CD14-positive monocyte (primary cell): ENCODE data around the gene SLC25A44. TPM values are rescaled to one million over a fixed set of nuclear protein-coding genes. Genes with fewer than 3 reads are reported as not detected.

ENCODE experiments used
- DNase-seq, 3 donors: peaks; one replicate each; pipeline ENCODE4 v3.0.0-alpha.2; 2011 to 2022
- H2AFZ ChIP-seq: 2 replicates; pipeline ENCODE4 v1.6.0; 2012; ENCODE audit warnings: mild to moderate bottlenecking, low read depth, low read length, inconsistent platforms; ENCODE audit not compliant: insufficient read depth, poor library complexity, severe bottlenecking
- H3K27ac ChIP-seq, 2 donors: 1 replicate in 1 of 2; 2 replicates in 1 of 2; pipeline ENCODE4 v1.5.1; 2012 to 2013; ENCODE audit warnings: low read length in 2 of 2, control low read depth in 1 of 2, inconsistent platforms in 1 of 2, low read depth in 1 of 2, mild to moderate bottlenecking in 1 of 2
- H3K27me3 ChIP-seq, 2 donors: one replicate each; pipeline versions ENCODE4 v1.6.0 to v1.6.1; 2011 to 2013; ENCODE audit warnings: low read length in 2 of 2; ENCODE audit not compliant: control insufficient read depth in 2 of 2, insufficient read depth in 2 of 2
- H3K36me3 ChIP-seq, 2 donors: replicated peaks in 1 of 2; 1 replicate in 1 of 2; 2 replicates in 1 of 2; pipeline versions ENCODE4 v1.5.1 to v1.6.1; 2012 to 2013; ENCODE audit warnings: low read length in 2 of 2, control low read depth in 1 of 2, inconsistent platforms in 1 of 2, mild to moderate bottlenecking in 1 of 2; ENCODE audit not compliant: insufficient read depth in 2 of 2, control insufficient read depth in 1 of 2
- H3K4me1 ChIP-seq, 2 donors: 1 replicate in 1 of 2; 2 replicates in 1 of 2; pipeline versions ENCODE4 v1.5.1 to v1.6.1; 2012 to 2013; ENCODE audit warnings: low read length in 2 of 2, control low read depth in 1 of 2, inconsistent platforms in 1 of 2, mild to moderate bottlenecking in 1 of 2, moderate library complexity in 1 of 2; ENCODE audit not compliant: insufficient read depth in 2 of 2, control insufficient read depth in 1 of 2
- H3K4me2 ChIP-seq: replicated peaks from 2 replicates; pipeline ENCODE3; 2012; ENCODE audit warnings: low read length, moderate library complexity, mild to moderate bottlenecking; ENCODE audit not compliant: poor library complexity, severe bottlenecking; ENCODE audit errors: extremely low read depth
- H3K4me3 ChIP-seq, 3 experiments: fragments of 200-600 bp in 1 of 3; sonication (generic) in 1 of 3; replicated peaks in 1 of 3; 1 replicate in 2 of 3; 2 replicates in 1 of 3; pipeline ENCODE4 v1.5.1; 2011 to 2013; ENCODE audit warnings: low read length in 3 of 3, mild to moderate bottlenecking in 3 of 3, control low read depth in 2 of 3, low read depth in 2 of 3, inconsistent platforms in 1 of 3, moderate library complexity in 1 of 3
- H3K79me2 ChIP-seq: 2 replicates; pipeline ENCODE4 v1.6.0; 2012; ENCODE audit warnings: mild to moderate bottlenecking, control low read depth, inconsistent platforms, low read length, moderate library complexity; ENCODE audit not compliant: insufficient read depth
- H3K9ac ChIP-seq: 2 replicates; pipeline ENCODE4 v1.6.0; 2017; ENCODE audit warnings: low read length, mild to moderate bottlenecking; ENCODE audit not compliant: insufficient read depth, poor library complexity, severe bottlenecking
- H3K9me3 ChIP-seq, 2 donors: replicated peaks in 1 of 2; 1 replicate in 1 of 2; 2 replicates in 1 of 2; pipeline versions ENCODE4 v1.5.1 to v1.6.1; 2012 to 2013; ENCODE audit warnings: low read length in 2 of 2, control low read depth in 1 of 2; ENCODE audit not compliant: control insufficient read depth in 1 of 2, insufficient read depth in 1 of 2
- H4K20me1 ChIP-seq: 2 replicates; pipeline ENCODE4 v1.6.0; 2012; ENCODE audit warnings: mild to moderate bottlenecking, low read length, control low read depth, moderate library complexity; ENCODE audit not compliant: insufficient read depth
- H3K27ac Mint-ChIP-seq, 7 donors: one replicate each; pipeline ENCODE4 v1.8.0; 2020; ENCODE audit warnings: mild to moderate bottlenecking in 7 of 7, mixed read lengths in 7 of 7, moderate library complexity in 6 of 7, inconsistent platforms in 2 of 7
- H3K27me3 Mint-ChIP-seq, 3 donors: one replicate each; pipeline ENCODE4 v1.8.0; 2021 to 2022; ENCODE audit warnings: low read depth in 3 of 3, mild to moderate bottlenecking in 3 of 3, mixed read lengths in 3 of 3, moderate library complexity in 3 of 3, inconsistent platforms in 1 of 3
- H3K36me3 Mint-ChIP-seq, 2 donors: one replicate each; pipeline ENCODE4 v1.8.0; 2020; ENCODE audit warnings: mixed read lengths in 2 of 2, inconsistent platforms in 1 of 2, mild to moderate bottlenecking in 1 of 2
- H3K4me1 Mint-ChIP-seq: one replicate; pipeline ENCODE4 v1.8.0; 2020; ENCODE audit warnings: mild to moderate bottlenecking, mixed read lengths
- H3K4me3 Mint-ChIP-seq, 2 donors: one replicate each; pipeline ENCODE4 v1.8.0; 2020; ENCODE audit warnings: mild to moderate bottlenecking in 2 of 2, mixed read lengths in 2 of 2, moderate library complexity in 1 of 2
- H3K9me3 Mint-ChIP-seq, 7 donors: one replicate each; pipeline ENCODE4 v1.8.0; 2020 to 2022; ENCODE audit warnings: mixed read lengths in 7 of 7, mild to moderate bottlenecking in 6 of 7, moderate library complexity in 6 of 7, inconsistent platforms in 2 of 7
- WGBS: methylation state at CpG from one replicate; pipeline ENCODE4 v1.1.5; 2013; ENCODE audit warnings: missing lambda C conversion rate; ENCODE audit not compliant: insufficient coverage; 5-methylcytosine and 5-hydroxymethylcytosine counted together
- intact Hi-C, 2 donors: fragments of 100-400 bp; cut with micrococcal nuclease; formaldehyde crosslinking; loops; one replicate each; pipeline versions ENCODE4 v1.15.0 to v1.15.1; 2023
- polyA plus RNA-seq, 3 donors: library from polyadenylated mRNA; depleted of rRNA in 1 of 3; unstranded in 2 of 3; stranded (reverse) in 1 of 3; fragments of 300-500 nt in 2 of 3; fragments of >200 nt in 1 of 3; fragmentation: Illumina TruSeq in 2 of 3; gene quantifications; 1 replicate in 2 of 3; 2 replicates in 1 of 3; pipeline ENCODE4 v1.2.3, GENCODE V29; 2012 to 2021
- TF ChIP-seq, protein P1 (sequence below): fragments of 200-600 bp; IDR thresholded peaks from one replicate; pipeline ENCODE4 v1.8.0; 2022; ENCODE audit warnings: antibody characterized with exemption, mild to moderate bottlenecking

The SLC25A44 gene
- polyA plus RNA-seq, 3 donors, result 17.1 to 28.8 (median 24.1) TPM

DNA sequence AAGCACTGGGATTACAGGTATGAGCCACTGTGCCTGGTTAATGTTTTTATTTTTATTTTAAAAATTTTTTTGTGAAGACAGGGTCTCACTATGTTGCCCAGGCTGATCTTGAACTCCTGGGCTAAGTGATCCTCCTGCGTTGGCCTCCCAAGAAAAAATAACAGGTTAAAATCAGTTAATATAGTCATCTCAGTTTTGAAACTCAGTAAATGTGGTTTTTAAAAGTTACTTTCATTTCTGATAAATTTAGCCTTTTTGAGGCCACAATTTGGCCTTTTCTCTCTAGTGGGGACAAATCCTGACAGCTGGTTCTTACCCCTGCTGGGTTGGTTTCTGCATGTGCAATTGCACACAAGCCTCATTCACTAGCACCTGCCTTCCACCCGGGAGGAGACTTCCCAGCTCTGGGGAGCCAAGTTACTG lies 32.2 kb downstream of the SLC25A44 start:
- H3K4me3 Mint-ChIP-seq, result no peak overlapping the region
- Histone ChIP-seq H3K9ac (no peak overlapping the region), H3K4me2 (no peak overlapping the region), H2AFZ (no peak overlapping the region), H3K36me3 (peaks cover 45 to 68% of the 10 kb centered on the region in 2 donors), H3K27me3 (no peaks in the 10 kb centered on the region), H4K20me1 (no peaks in the 10 kb centered on the region), H3K4me3 (no peak overlapping the region), H3K9me3 (no peaks in the 10 kb centered on the region), H3K27ac (no peak overlapping the region), H3K79me2 (peaks cover 2% of the 10 kb centered on the region), H3K4me1 (no peaks in the 10 kb centered on the region)
- H3K4me1 Mint-ChIP-seq, result peaks cover 4% of the 10 kb centered on the region
- TF ChIP-seq, protein P1, sequence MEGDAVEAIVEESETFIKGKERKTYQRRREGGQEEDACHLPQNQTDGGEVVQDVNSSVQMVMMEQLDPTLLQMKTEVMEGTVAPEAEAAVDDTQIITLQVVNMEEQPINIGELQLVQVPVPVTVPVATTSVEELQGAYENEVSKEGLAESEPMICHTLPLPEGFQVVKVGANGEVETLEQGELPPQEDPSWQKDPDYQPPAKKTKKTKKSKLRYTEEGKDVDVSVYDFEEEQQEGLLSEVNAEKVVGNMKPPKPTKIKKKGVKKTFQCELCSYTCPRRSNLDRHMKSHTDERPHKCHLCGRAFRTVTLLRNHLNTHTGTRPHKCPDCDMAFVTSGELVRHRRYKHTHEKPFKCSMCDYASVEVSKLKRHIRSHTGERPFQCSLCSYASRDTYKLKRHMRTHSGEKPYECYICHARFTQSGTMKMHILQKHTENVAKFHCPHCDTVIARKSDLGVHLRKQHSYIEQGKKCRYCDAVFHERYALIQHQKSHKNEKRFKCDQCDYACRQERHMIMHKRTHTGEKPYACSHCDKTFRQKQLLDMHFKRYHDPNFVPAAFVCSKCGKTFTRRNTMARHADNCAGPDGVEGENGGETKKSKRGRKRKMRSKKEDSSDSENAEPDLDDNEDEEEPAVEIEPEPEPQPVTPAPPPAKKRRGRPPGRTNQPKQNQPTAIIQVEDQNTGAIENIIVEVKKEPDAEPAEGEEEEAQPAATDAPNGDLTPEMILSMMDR, result no peak
- no peak overlapping the region for H3K27ac Mint-ChIP-seq
- H3K9me3 Mint-ChIP-seq, result peaks cover 0 to 1% (median 0%) of the 10 kb centered on the region in 7 donors
- WGBS, result no CpG with 5 or more reads among the region's 2 CpGs
- H3K36me3 Mint-ChIP-seq, result peaks cover 60 to 70% of the 10 kb centered on the region in 2 donors
- H3K27me3 Mint-ChIP-seq, result no peaks in the 10 kb centered on the region
- intact Hi-C loops, result loop anchor here (2.0 to 5.0 kb wide), 3 partner anchors 79 to 135 kb away; no protein-coding TSS in a partner anchor
- no peak for DNase-seq

DNA sequence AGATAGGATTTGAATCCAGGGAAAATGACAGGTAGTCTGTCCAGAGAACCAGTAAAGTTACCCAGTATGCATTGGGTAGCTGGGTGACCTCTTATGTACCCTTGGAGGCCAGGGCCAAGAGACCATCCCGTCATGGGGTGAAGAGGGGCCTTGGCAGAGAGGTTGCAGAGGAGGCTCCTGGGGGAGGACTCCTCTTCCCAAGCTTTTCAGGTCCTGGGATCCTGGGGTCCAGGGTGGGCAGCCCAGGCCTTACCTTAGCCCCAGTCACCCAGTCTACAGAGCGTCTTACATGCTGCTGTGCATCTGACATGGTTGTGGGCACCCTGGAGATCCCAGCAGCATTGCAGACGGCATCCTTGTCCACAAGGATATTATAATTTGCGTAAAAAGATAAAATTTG lies 32.9 kb downstream of the SLC25A44 start:
- intact Hi-C loops, result loop anchor here (2.0 to 5.0 kb wide), 3 partner anchors 79 to 136 kb away; no protein-coding TSS in a partner anchor
- H3K4me2 ChIP-seq, result no peak overlapping the region
- no peak overlapping the region for H3K9ac ChIP-seq

More for the DNA sequence above, 32.9 kb downstream of the SLC25A44 start:
- Histone ChIP-seq H4K20me1 (no peaks in the 10 kb centered on the region), H3K36me3 (peaks cover 39 to 67% of the 10 kb centered on the region in 2 donors), H3K9me3 (no peaks in the 10 kb centered on the region), H3K4me1 (no peaks in the 10 kb centered on the region), H3K27me3 (no peaks in the 10 kb centered on the region), H3K27ac (no peak overlapping the region), H2AFZ (no peak overlapping the region), H3K4me3 (no peak overlapping the region), H3K79me2 (no peaks in the 10 kb centered on the region)
- DNase-seq, result no peak
- 86% methylated on average over 2 of the region's 4 CpGs for WGBS
- H3K27me3 Mint-ChIP-seq, result no peaks in the 10 kb centered on the region
- peaks cover 4% of the 10 kb centered on the region for H3K4me1 Mint-ChIP-seq
- peaks cover 56 to 63% of the 10 kb centered on the region in 2 donors for H3K36me3 Mint-ChIP-seq
- peaks cover 0 to 1% (median 0%) of the 10 kb centered on the region in 7 donors for H3K9me3 Mint-ChIP-seq
- H3K4me3 Mint-ChIP-seq, result no peak overlapping the region
- TF ChIP-seq, protein P1, result no peak
- H3K27ac Mint-ChIP-seq, result no peak overlapping the region
